GM19099 (cell line): ENCODE results near the gene FN3KRP.
A peak's percentile ranks its signal among the peaks of the same experiment; 100 is the strongest.

ENCODE experiments used
- POLR2A ChIP-seq: IDR thresholded peaks from 3 replicates; pipeline ENCODE4 v1.6.1; 2011; ENCODE audit warnings: low read depth; ENCODE audit not compliant: insufficient read length; ENCODE audit errors: extremely low read depth

Gene FN3KRP

DNA sequence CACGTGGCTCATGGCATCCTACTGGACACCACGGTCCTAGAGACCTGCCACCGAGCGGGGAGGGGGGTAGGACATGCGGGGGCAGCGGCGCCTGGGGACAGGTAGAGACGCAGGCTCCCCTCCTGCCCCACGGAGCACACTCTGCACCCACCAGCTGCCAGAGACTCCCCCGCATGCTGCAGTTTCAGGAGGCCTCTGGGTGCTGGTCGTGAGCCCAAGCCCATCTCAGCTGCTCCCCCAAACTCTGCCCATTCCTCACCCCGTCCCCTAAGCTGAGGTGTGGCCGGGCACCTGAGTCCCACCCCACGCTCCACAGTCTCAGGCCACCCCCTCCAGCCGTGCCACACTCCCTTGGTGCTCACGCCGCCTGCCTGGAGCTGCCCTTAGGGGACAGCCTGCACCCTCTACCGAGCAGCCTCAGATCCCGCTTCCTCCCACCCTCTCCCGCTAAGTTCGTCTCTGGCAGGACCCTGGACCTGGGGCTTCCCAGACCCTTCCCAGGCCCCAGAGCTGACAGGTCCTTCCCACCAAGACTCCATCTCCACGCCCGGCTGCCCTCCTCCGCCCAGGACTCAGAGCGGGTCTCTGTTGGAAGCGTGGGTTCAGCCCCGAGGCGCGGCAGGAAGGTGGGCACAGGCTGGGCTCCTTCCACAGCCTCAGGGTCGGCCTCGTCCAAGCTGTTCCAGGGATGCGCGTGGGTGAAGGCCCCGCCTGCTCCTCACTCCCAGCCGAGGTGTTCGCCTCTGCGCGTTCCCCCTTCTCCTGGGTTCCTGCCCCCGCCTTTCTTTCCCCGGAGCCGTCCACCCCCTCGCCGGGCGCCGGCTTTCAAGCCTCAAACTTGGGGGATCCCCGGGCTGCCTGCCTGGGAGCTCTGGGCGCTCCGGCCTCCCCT is 19.3 kb upstream of the FN3KRP start:
- TF ChIP-seq POLR2A, result no peak

DNA sequence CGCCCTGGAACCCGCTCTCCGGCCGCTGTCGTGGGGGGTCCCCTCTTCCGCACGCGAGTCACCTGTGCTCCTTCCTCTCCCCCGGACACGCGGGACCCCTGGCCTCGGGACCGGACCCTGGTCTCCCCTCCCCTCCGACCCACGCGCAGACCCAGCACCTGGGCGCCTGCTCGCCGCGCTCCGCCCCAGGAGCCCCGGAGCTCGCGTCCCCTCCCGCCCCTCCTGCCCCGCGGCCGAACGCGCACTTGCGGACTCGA is 18.8 kb upstream of the FN3KRP start:
- TF ChIP-seq POLR2A, result no peak

DNA sequence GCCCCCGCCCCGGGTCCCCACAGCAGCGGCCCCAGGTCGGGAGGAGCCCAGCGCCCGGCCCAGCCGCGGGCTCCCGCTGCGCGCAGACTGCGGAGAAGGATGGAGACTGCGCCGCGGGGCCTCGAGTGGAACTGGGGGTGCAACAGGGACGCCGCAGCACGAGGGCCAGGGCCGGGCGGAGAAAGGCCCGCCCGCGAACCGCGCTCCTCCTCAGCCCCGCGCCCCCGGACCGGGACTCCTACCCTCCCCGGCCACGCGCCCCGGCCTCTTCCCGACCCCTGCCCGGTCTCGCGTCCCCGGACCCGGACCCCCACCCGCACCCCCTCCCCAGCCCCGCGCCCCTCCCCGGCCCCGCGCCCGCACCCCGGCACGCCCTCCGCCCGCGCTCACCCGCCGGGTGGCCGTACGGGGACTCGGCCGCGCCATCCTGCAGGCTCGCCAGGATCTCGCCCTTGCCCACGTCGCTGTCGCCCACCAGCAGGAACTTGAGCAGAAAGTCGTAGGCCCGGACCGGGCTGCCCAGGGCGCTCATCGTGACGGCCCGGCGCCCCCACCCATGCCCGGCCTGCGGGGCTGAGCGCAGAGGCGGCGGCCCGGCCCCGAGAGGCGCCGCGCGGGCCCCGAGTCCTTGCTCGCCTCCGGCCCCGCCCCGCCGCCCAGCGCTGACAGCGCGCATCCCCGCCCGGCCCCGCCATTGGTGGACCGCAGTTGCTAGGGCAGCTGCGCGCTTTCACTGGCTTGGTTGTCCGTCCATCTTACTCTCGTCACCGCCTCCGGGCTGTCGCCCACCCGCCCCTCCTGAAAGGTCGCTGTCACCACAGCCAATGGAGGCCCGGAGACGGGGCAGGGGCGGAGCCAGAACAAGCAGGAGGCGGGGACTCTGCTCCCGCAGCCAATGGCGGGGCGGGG is 18.2 kb upstream of the FN3KRP start, which contains the start of gene RAB40B:
TSS of gene RAB40B (minus strand) at position 634 of the 909 bp plus-strand sequence. CDS start at position 532, 102 bp downstream.
- peak; percentile 56 for TF ChIP-seq POLR2A

DNA sequence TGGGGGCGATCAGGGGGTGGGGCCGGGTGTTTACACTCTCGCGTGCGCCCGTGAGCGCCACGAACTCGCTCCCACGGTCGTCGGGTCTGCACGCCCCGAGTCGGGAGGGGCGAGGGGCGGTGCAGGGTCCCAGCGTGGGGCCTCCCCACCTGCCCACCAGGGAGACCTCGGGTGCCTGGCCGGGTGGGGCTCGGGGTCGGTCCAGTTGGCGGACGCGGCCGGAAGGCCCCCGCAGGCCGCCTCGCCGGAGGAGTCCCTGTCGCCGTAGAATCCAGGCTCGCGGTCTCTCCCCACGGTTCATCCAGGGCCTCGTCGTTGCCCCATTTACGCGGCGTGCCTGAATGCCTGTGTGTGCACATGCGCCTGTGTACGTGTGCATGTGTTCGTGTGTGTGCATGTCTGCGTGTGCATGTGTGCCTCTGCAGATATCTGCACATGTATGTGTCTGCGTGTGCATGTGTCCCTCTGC is 17.5 kb upstream of the FN3KRP start:
- TF ChIP-seq POLR2A, result no peak

DNA sequence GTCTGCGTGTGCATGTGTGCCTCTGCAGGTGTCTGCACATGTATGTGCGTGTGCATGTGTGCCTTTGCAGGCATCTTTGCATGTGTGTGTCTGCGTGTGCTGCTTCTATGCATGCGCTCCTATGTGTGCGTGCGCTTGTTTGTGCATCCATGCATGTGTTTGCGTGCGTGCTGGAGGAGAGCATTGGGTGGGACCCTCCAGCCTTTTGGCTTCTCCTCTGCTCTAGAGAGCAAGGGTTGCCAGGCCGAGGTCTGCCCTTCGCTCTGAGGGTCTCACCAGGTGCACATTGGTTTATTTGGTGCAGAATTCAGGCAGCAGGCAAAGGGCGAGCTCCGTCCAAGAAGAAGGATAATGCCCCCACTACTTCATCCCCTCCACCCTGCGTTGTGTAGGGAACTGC is 17.0 kb upstream of the FN3KRP start:
- TF ChIP-seq POLR2A, result no peak

DNA sequence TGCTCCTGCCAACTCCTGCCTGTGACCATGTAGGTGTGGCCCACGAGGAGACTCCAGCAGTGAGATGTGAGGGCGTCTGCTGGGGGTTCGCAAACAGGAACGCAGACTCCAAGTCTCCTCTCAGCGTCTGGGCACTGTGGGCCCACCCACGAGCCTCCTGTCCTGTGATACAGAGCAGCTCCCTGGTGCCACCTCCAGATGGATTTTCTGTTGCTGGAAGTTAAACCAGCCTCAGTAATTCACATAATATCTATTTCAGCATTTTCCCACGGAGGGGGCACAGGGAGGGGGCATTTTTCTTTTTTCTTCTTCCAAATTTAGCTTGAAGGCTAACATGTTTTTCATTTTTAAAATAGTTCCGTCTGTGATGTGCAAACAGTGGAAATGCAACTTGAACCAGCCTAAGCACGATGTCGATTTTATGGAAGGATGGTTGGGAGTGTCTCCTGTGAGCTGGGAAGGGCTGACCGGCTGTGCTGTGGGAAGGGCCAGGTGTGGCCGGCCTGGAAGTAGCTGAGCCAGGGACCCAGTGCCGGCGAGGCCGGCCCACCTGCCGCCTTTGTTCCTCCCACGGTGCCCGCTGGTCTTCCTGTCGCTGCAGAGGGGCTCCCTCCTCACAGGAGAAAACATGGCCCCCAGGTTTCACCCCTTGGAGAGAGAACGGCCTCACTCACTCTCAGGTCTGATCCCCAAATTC is 14.1 kb upstream of the FN3KRP start:
- TF ChIP-seq POLR2A, result no peak

DNA sequence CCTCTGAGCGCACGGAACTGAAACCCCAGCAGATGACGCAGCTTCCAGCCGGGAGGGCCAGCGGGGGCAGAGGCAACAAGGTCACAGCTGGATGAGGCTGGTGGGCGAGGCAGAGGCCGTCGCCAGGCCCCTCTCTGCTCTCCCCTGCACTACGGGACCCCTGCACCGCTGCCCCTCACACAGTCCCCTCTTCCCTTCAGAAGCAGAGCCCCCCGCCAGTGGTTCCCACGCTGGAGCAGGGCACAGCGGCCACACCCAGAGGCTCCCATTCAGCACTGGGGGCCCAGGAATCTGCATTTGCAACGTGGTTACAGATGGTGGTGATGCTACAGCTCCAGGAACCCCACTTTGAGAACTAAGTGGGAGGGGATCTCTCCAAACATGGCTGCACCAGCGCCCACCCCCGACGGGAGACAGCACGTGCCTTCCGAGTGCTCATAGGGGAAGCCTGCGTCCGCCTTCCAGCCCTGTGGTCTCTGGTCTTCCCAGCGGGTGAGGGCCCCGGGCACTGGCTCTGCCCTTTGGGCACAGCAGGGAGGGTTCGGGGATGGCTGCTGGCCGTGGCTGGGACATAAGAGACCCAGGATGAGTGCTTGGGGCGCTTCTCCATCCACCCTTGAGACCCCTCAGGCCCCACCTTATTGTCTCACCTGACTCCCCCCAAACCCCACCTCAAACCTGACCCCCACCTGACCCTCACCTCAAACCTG is 13.3 kb upstream of the FN3KRP start:
- TF ChIP-seq POLR2A, result no peak

DNA sequence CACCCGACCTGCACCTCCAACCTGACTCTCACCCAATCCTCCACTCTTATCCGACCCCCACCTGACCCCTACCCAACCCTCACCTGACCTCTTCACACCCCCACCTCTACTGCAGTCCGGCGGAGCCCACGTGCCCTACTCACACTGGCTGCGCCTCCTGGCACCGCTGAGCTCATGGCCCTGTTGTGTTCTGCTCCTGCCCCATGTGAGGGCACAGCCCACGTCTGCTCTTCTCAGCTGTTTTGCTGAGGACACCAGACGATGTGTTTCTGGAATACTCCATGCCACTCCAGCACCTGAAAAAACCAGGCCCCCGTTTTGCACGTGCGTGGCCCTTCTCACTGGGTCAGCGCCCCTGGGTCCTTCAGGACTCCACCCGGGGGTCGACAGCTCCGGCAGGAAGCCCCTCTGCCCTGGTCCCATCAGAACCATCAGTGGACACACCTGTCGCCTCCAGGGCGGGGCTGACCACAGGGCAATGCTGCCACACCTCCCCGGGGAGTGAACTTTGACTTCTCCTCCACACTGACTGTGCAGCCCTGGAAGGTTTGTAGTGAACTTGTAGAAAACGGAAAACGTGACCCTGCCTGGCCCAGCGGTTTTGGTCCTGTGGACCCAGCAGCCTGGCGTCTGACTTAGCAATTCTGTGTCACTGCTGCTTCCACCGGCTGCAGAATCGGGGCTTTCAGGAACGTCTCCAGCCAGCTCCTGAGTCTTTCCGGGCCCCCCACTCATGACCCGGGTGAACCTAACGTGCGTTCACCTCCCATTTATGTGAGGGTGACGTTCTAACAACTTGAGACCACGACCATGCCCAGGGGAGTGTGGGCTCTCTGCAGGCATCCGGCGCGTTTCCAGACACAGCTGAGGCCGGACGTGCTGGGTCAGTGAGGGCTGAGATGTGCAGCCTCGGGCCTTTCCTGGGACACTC is 12.3 kb upstream of the FN3KRP start:
- TF ChIP-seq POLR2A, result no peak

DNA sequence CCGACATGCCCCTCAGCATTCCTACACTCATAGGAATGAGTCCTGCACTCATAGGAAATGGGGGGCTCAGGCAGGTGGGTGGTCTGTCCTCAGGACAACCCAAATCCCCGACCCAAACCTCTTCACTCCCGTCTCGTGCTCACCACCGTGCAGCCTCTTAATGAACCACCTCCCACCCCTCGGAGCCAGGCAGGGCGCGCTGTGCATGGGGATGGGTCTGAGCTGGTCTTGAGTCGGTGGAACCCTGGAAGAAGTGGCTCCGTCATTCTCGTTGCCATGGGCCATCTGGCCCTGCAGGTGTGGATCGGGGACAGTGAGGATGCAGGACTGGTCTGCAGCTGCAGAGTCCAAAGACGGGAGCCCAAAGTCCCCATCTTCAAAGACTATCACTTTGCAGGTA is 11.6 kb upstream of the FN3KRP start:
- no peak for TF ChIP-seq POLR2A

DNA sequence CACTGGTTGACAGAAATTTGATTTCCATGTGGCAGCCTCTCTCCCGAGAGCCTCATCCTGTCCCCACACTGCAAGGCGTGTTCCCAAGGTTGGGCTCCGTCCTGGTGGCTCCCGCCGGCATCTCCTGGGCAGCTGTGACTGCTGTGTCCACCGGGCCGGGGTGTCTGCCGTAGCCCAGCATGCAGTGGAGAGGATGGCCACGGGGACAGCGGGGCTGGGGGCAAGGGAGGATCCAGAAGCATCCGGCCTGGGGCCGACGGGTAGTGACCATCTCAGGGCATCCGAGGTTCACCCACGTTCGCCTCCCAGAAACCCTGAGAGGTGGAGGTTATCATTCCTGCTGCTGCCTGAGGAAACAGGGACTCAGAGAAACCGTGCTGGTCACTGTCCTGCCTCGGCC is 10.8 kb upstream of the FN3KRP start:
- TF ChIP-seq POLR2A, result no peak

DNA sequence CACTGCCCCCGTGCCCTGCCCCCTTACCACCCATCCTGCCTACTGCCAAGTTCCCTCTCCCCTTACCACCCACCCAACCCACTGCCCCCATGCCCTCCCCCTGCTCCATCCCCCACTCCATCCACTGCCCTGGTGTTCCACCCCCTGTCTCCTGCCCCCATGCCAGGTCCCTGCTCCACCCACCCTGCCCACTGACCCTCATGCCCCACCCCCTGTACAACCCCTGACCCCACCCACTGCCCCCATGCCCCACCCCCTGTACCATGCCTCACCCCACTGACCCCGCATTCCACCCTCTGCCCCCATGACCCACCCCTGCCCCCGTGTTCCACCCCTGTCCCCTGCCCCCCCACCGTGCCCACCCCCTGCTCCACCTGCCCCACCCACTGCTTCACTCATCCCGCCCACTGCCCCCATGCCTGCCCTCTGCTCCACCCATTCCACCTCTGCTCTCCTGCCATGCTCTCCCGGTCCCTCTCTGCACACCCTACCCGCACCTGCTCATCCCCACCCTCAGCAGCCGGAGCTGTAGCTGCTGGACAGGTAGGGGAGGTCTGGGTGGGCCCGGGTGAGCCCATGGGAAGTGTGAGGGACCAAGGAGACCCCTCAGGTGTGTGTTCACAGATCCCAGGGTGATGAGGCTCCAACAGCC is 7.4 kb upstream of the FN3KRP start:
- TF ChIP-seq POLR2A, result no peak

DNA sequence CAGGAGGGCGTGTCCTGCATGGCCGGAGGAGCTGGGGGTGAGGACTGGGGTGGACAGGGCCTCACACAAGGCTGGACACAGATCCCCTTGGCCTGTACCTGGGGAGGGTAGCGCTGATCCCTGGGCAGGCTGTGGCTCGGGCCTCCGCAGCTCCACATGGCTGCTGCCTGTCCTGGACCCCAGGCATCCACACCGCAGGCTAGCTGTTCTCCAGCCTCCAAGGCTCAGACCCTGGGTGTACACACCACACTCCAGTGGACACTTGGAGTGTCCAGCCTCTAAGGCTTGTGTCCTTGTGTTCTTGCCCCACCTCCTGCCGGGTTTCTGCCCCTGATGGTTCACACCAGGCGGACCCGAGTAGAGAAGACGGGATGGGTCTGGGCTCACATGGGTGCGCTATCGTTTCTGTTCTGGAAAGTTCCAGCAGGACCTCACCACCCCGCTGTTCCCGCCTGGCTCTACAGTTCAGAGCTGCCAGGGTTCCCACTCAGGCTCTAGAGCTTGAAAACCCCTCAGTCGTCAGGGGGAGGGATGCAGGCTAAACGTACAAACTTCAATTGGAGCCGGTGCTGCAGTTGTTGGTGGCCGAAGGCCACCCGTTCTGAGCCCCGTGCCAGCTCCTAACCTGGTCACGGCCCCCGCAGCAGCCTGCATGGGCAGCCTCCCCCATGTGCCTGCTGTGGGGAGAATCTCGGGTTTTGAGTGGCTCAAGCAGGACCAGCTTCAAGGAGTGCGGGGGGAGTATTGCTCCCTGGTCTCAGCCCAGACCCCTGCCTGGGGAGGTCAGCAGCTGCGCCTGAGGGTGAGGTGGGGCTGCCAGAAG is 6.6 kb upstream of the FN3KRP start:
- TF ChIP-seq POLR2A, result no peak
